K562 (cell line): ENCODE results near the gene CKAP5. TPM values are rescaled to one million over a fixed set of nuclear protein-coding genes. Genes with fewer than 3 reads are reported as not detected.

Experiments used
- ATAC-seq: fragments of 200-7000 bp; cut with Tn5 transposase; 3 replicates; pipeline ENCODE4 v1.9.1; 2020; ENCODE audit warnings: moderate library complexity
- BruUV-seq: library from RNA; stranded (reverse); fragments of 400-500 nt; replicated peaks from 2 replicates; lab custom pipeline; 2021; lab: Mats Ljungman, UMichigan
- CTCF ChIA-PET: fragments of 300-600 bp; formaldehyde crosslinking; extraction: SDS; loops from one replicate; lab custom pipeline; 2021; ENCODE audit warnings: low intra/inter-chr PET ratio; lab: Yijun Ruan, JAX
- POLR2A ChIA-PET: fragments of 300-600, 350-650 bp; sonication (Branson Sonifier 250); formaldehyde crosslinking; extraction: SDS; loops from one replicate; lab custom pipeline; 2021; ENCODE audit warnings: antibody characterized with exemption, inconsistent platforms; lab: Yijun Ruan, JAX
- DNase-seq, 4 experiments: peaks; one replicate each; pipeline versions ENCODE4 v3.0.0 to v3.0.0-alpha.2; 2011 to 2018; ENCODE audit warnings: low spot score in 3 of 4, mixed read lengths in 3 of 4; ENCODE audit errors: extremely low read depth in 1 of 4
- FAIRE-seq: peaks from 2 replicates; lab custom pipeline; 2011; peaks lifted over from hg19 to GRCh38; lab: Jason Lieb, UNC
- H2AFZ ChIP-seq: 2 replicates; pipeline ENCODE4 v1.6.0; 2011; ENCODE audit warnings: low read depth, low read length, control low read depth, inconsistent platforms
- H3K27ac ChIP-seq: fragments of 200-600 bp; 3 replicates; pipeline ENCODE4 v1.8.0; 2011; ENCODE audit warnings: low read depth, mild to moderate bottlenecking, control low read depth, inconsistent platforms, low read length, moderate library complexity, mixed read lengths; ENCODE audit errors: extremely low read depth
- H3K27me3 ChIP-seq, 2 experiments: fragments of 300-600 bp in 1 of 2; 2 replicates in 1 of 2; 3 replicates in 1 of 2; pipeline versions ENCODE4 v1.6.0 to v1.8.0; 2011; ENCODE audit warnings: inconsistent platforms in 2 of 2, low read length in 2 of 2, mild to moderate bottlenecking in 1 of 2, mixed read lengths in 1 of 2, moderate library complexity in 1 of 2; ENCODE audit not compliant: control insufficient read depth in 2 of 2, insufficient read depth in 2 of 2
- H3K36me3 ChIP-seq: fragments of 300-600 bp; 3 replicates; pipeline ENCODE4 v1.8.0; 2011; ENCODE audit warnings: mild to moderate bottlenecking, low read length, inconsistent platforms; ENCODE audit not compliant: control insufficient read depth, insufficient read depth
- H3K4me1 ChIP-seq, 2 experiments: fragments of 200-600 bp in 1 of 2; replicated peaks in 1 of 2; 2 replicates in 1 of 2; 3 replicates in 1 of 2; pipeline versions ENCODE4 v1.5.1 to v1.8.0; 2011; ENCODE audit warnings: inconsistent platforms in 2 of 2, low read length in 2 of 2, mild to moderate bottlenecking in 1 of 2, mixed read lengths in 1 of 2, moderate library complexity in 1 of 2; ENCODE audit not compliant: control insufficient read depth in 2 of 2, insufficient read depth in 2 of 2
- H3K4me2 ChIP-seq: 2 replicates; pipeline ENCODE4 v1.6.1; 2011; ENCODE audit warnings: low read length, control low read depth, inconsistent platforms, mixed read lengths; ENCODE audit not compliant: insufficient read depth
- H3K4me3 ChIP-seq: fragments of 200-600 bp; sonication (generic), shearing (Covaris generic); 2 replicates; pipeline ENCODE4 v1.5.1; 2016; ENCODE audit warnings: control low read depth, inconsistent platforms
- H3K79me2 ChIP-seq: fragments of 200-600 bp; 3 replicates; pipeline ENCODE4 v1.8.0; 2011; ENCODE audit warnings: low read length, inconsistent platforms; ENCODE audit not compliant: control insufficient read depth, insufficient read depth
- H3K9ac ChIP-seq, 2 experiments: 2 replicates each; pipeline versions ENCODE4 v1.6.0 to v1.6.1; 2011; ENCODE audit warnings: low read depth in 2 of 2, low read length in 2 of 2, control low read depth in 1 of 2, inconsistent platforms in 1 of 2, mild to moderate bottlenecking in 1 of 2, mixed read lengths in 1 of 2; ENCODE audit not compliant: insufficient read depth in 1 of 2
- H3K9me1 ChIP-seq: one replicate; pipeline ENCODE4 v1.6.0; 2011; ENCODE audit warnings: inconsistent platforms, mild to moderate bottlenecking, low read length, moderate library complexity; ENCODE audit not compliant: control insufficient read depth, insufficient read depth
- H3K9me3 ChIP-seq: replicated peaks from 2 replicates; pipeline ENCODE4 v1.5.1; 2011; ENCODE audit warnings: low read depth, low read length, inconsistent platforms; ENCODE audit not compliant: control insufficient read depth, insufficient read depth
- H4K20me1 ChIP-seq: replicated peaks from 2 replicates; pipeline ENCODE4 v1.6.1; 2011; ENCODE audit warnings: low read length, inconsistent platforms, mixed read lengths; ENCODE audit not compliant: control insufficient read depth, insufficient read depth
- ARNT ChIP-seq, 2 experiments: fragments of 450-650 bp; IDR thresholded peaks; 2 replicates each; pipeline ENCODE4 v1.6.1; 2016; ENCODE audit warnings: mild to moderate bottlenecking in 1 of 2
- HDAC1 ChIP-seq, 2 experiments: fragments of 450-650 bp; IDR thresholded peaks; 2 replicates each; pipeline ENCODE4 v1.6.1; 2016 to 2017; ENCODE audit warnings: inconsistent platforms in 1 of 2, mild to moderate bottlenecking in 1 of 2, moderate library complexity in 1 of 2
- MIER1 ChIP-seq: fragments of 450-650 bp; IDR thresholded peaks from 2 replicates; pipeline ENCODE4 v1.6.1; 2016; ENCODE audit warnings: antibody characterized with exemption, mild to moderate bottlenecking, low read depth
- MXI1 ChIP-seq: IDR thresholded peaks from 2 replicates; pipeline ENCODE4 v1.6.1; 2011; ENCODE audit warnings: low read depth, mild to moderate bottlenecking, improper control_type of control experiment, low read length
- NKRF ChIP-seq: fragments of 450-650 bp; IDR thresholded peaks from 2 replicates; pipeline ENCODE4 v1.6.1; 2016; ENCODE audit warnings: borderline replicate concordance
- RHOXF2B ChIP-seq: fragments of 250-450 bp; sonication (Bioruptor Pico); conservative IDR thresholded peaks from 2 replicates; pipeline ENCODE4 v1.5.1; 2021
- ZBTB40 ChIP-seq, 2 experiments: fragments of 450-650 bp in 1 of 2; sonication (generic) in 1 of 2; formaldehyde crosslinking in 1 of 2; IDR thresholded peaks; 2 replicates each; pipeline versions ENCODE4 v1.7.1 to v1.9.0; 2016 to 2022; ENCODE audit warnings: inconsistent platforms in 1 of 2, mild to moderate bottlenecking in 1 of 2, missing genetic modification reagents in 1 of 2
- ZNF12 ChIP-seq: sonication (generic); formaldehyde crosslinking; IDR thresholded peaks from 2 replicates; pipeline ENCODE4 v1.4.0; 2020; ENCODE audit warnings: mild to moderate bottlenecking, missing genetic modification reagents
- ZNF395 ChIP-seq: fragments of 200-800 bp; sonication (Bioruptor generic); IDR thresholded peaks from 2 replicates; pipeline ENCODE4 v1.6.1; 2017; ENCODE audit warnings: missing genetic modification characterization, missing compliant biosample characterization
- WGBS: fragments of 100-300 bp; shearing (Covaris generic); methylation state at CpG from one replicate; pipeline ENCODE4 v1.1.6; 2016; ENCODE audit warnings: low coverage, mixed read lengths; ENCODE audit not compliant: insufficient coverage; ENCODE audit errors: missing lambda C conversion rate; 5-methylcytosine and 5-hydroxymethylcytosine counted together
- in situ Hi-C: fragments of 300-500 bp; cut with MboI; formaldehyde crosslinking; loops from 4 replicates; pipeline ENCODE4 v1.15.0; 2018; ENCODE audit warnings: inconsistent platforms, mixed read lengths
- intact Hi-C: fragments of 100-400 bp; cut with micrococcal nuclease; formaldehyde crosslinking; loops from 2 replicates; pipeline ENCODE4 v1.14.2; 2022
- polyA plus RNA-seq, 8 experiments: library from polyadenylated mRNA; depleted of rRNA in 4 of 8; stranded (reverse) in 5 of 8; unstranded in 3 of 8; fragments of >200 nt; fragmentation: Nextera tagmentation in 2 of 8; fragmentation: Illumina TruSeq in 1 of 8; extraction: Ambion mirVana in 2 of 8; extraction: Trizol in 1 of 8; gene quantifications; 2 replicates each; pipeline versions ENCODE4 v1.2.1 to v1.2.3, GENCODE V29; 2011 to 2014; ENCODE audit warnings: inconsistent platforms in 1 of 8, missing spikeins in 1 of 8
- total RNA-seq, 7 experiments: library from RNA; depleted of rRNA in 6 of 7; stranded (reverse); fragments of >200 nt in 6 of 7; fragmentation: Illumina TruSeq in 2 of 7; extraction: Trizol in 2 of 7; gene quantifications; 2 replicates each; pipeline versions ENCODE4 v1.2.1 to v1.2.3, GENCODE V29; 2011 to 2021; ENCODE audit warnings: low replicate concordance in 1 of 7

CKAP5 gene
- total and polyA plus RNA-seq, 9 of the 15 experiments (the other 6 are each of a cell fraction or from before 2014, with no cell fraction given) = 60.1 to 239 (median 139) TPM

- POLR2A ChIA-PET = interaction anchor here (0.9 to 1.9 kb wide), 4 partner anchors 12 to 19 kb away, joined by 3 to 5 read pairs (median 4); no protein-coding TSS in a partner anchor
- in situ Hi-C loops = no loop called here
- no peak for TF ChIP-seq RHOXF2B (CRISPR knock-in tag)
- TF ChIP-seq NKRF = 0 out of 2 replicates have a peak, but pooled peaks have one; percentile 21
- no peak for TF ChIP-seq ARNT (IDR thresholded peaks at IDR 0.05)
- TF ChIP-seq ZNF395 = no peak
- peak; percentile 52; the same call in 1 of the 2 replicates for TF ChIP-seq ZBTB40 (IDR thresholded peaks at IDR 0.05)
- TF ChIP-seq ZBTB40 (CRISPR knock-in tag; IDR thresholded peaks at IDR 0.05) = no peak
- 0 out of 4 replicates have a peak, but pooled peaks of 1 of the 2 experiments have one; percentile 14 for TF ChIP-seq HDAC1 (IDR thresholded peaks at IDR 0.05)
- 0 out of 2 replicates have a peak, but pooled peaks have one; percentile 16 for TF ChIP-seq MXI1
- 0 out of 2 replicates have a peak, but pooled peaks have one; percentile 1 for TF ChIP-seq ZNF12 (CRISPR knock-in tag)
- no peak for TF ChIP-seq MIER1
Observed at GRCh38 chr11:46845440-46845739, 690 bp downstream of the CKAP5 start.

More at GRCh38 chr11:46845440-46845739, 690 bp downstream of the CKAP5 start:
- Histone ChIP-seq H3K9me3 (no peaks in the 10 kb centered on the region), H3K36me3 (peaks cover 25% of the 10 kb centered on the region), H3K79me2 (peaks cover 57% of the 10 kb centered on the region), H2AFZ (peak overlapping the region; percentile 11), H3K4me2 (peak overlapping the region; percentile 89), H3K4me3 (peak overlapping the region; percentile 76), H3K9ac (peak overlapping the region; percentile 90 to 93), H3K4me1 (peaks cover 6 to 18% of the 10 kb centered on the region in 2 experiments; a peak in 3 of 5 replicates), H3K9me1 (no peaks in the 10 kb centered on the region), H4K20me1 (peaks cover 3% of the 10 kb centered on the region; the same call in 1 of the 2 replicates), H3K27ac (peak overlapping the region; percentile 93), H3K27me3 (no peaks in the 10 kb centered on the region)
- no TSS peak for BruUV-seq
- WGBS = under 1% methylated on average over 12 of the region's 12 CpGs
- CTCF ChIA-PET = interaction anchor here (1.0 kb wide), 1 partner anchor 315 kb away, joined by 3 read pairs; no protein-coding TSS in a partner anchor
- no peak for FAIRE-seq
- no peak for ATAC-seq
- DNase-seq = no peak
- intact Hi-C loops = loop anchor here (2.0 kb wide), 1 partner anchor 19 kb away; no protein-coding TSS in a partner anchor
